GM20000 (cell line): ENCODE results near the gene A3GALT2.

ENCODE experiments used
- DNase-seq: peaks from one replicate; pipeline ENCODE4 v3.0.0; 2012; ENCODE audit warnings: low spot score
- CTCF ChIP-seq: IDR thresholded peaks from 2 replicates; pipeline ENCODE4 v1.5.1; 2012; ENCODE audit warnings: mild to moderate bottlenecking, control low read depth; ENCODE audit errors: extremely low read depth, missing control alignments

A3GALT2 gene

GRCh38 chr1:33288976-33289857 is 31.7 kb downstream of the A3GALT2 start:
- no peak for DNase-seq
- TF ChIP-seq CTCF, result no peak

- DNase-seq, result no peak
- TF ChIP-seq CTCF, result no peak
Measured at GRCh38 chr1:33287317-33287716, 33.6 kb downstream of the A3GALT2 start.

- no peak for TF ChIP-seq CTCF
- DNase-seq, result no peak
Measured at GRCh38 chr1:33286451-33287185, 34.3 kb downstream of the A3GALT2 start.

- TF ChIP-seq CTCF, result no peak
- DNase-seq, result no peak
Measured at GRCh38 chr1:33284049-33284448, 36.8 kb downstream of the A3GALT2 start.

GRCh38 chr1:33282791-33283190 is 38.1 kb downstream of the A3GALT2 start:
- no peak for DNase-seq
- TF ChIP-seq CTCF, result no peak

GRCh38 chr1:33281554-33282303 is 39.2 kb downstream of the A3GALT2 start:
- DNase-seq, result no peak
- no peak for TF ChIP-seq CTCF

- no peak for DNase-seq
- no peak for TF ChIP-seq CTCF
Measured at GRCh38 chr1:33280091-33280661, 40.7 kb downstream of the A3GALT2 start.
